HepG2 (cell line): ENCODE data around the gene ZC2HC1B. TPM values are rescaled to one million over a fixed set of nuclear protein-coding genes. Genes with fewer than 3 reads are reported as not detected.

ENCODE experiments used
- ATAC-seq: fragments of 200-7000 bp; cut with Tn5 transposase; 3 replicates; pipeline ENCODE4 v1.9.1; 2020; ENCODE audit warnings: mild to moderate bottlenecking, moderate library complexity
- BruUV-seq: library from RNA; stranded (reverse); fragments of 400-500 nt; replicated peaks from 2 replicates; lab custom pipeline; 2021; lab: Mats Ljungman, UMichigan
- CTCF ChIA-PET: fragments of 300-600 bp; formaldehyde crosslinking; extraction: SDS; loops from one replicate; lab custom pipeline; 2021; ENCODE audit warnings: low total read pairs, inconsistent platforms, low intra/inter-chr PET ratio; lab: Yijun Ruan, JAX
- POLR2A ChIA-PET: fragments of 350-600 bp; sonication (Branson Sonifier 250); formaldehyde crosslinking; loops from one replicate; lab custom pipeline; 2020; ENCODE audit warnings: antibody characterized with exemption, inconsistent platforms; lab: Yijun Ruan, JAX
- DNase-seq: peaks from one replicate; pipeline ENCODE4 v3.0.0-alpha.2; 2015; ENCODE audit warnings: low spot score
- FAIRE-seq: peaks from 3 replicates; lab custom pipeline; 2011; peaks lifted over from hg19 to GRCh38; lab: Jason Lieb, UNC
- H2AFZ ChIP-seq: one replicate; pipeline ENCODE4 v1.6.1; 2011; ENCODE audit warnings: low read length, inconsistent platforms
- H3K27ac ChIP-seq: fragments of 300-600 bp; 3 replicates; pipeline ENCODE4 v1.8.0; 2011; ENCODE audit warnings: mixed run types, mild to moderate bottlenecking, mixed read lengths, low read length, inconsistent platforms; ENCODE audit not compliant: insufficient read depth; ENCODE audit errors: extremely low read length
- H3K27me3 ChIP-seq, 2 experiments: fragments of 200-600 bp in 1 of 2; 2 replicates in 1 of 2; 3 replicates in 1 of 2; pipeline versions ENCODE4 v1.6.0 to v1.8.0; 2011; ENCODE audit warnings: low read length in 2 of 2, mild to moderate bottlenecking in 2 of 2, moderate library complexity in 2 of 2, inconsistent platforms in 1 of 2; ENCODE audit not compliant: insufficient read depth in 2 of 2, control insufficient read depth in 1 of 2
- H3K36me3 ChIP-seq, 2 experiments: fragments of 200-600 bp in 1 of 2; replicated peaks in 1 of 2; 2 replicates in 1 of 2; 3 replicates in 1 of 2; pipeline versions ENCODE4 v1.5.1 to v1.8.0; 2011; ENCODE audit warnings: low read length in 2 of 2, inconsistent platforms in 1 of 2; ENCODE audit not compliant: insufficient read depth in 2 of 2, control insufficient read depth in 1 of 2
- H3K4me1 ChIP-seq: 2 replicates; pipeline ENCODE4 v1.5.1; 2012; ENCODE audit warnings: low read length, inconsistent platforms; ENCODE audit not compliant: insufficient read depth
- H3K4me2 ChIP-seq: 2 replicates; pipeline ENCODE4 v1.6.0; 2011; ENCODE audit warnings: low read depth, low read length, inconsistent platforms
- H3K4me3 ChIP-seq, 3 experiments: fragments of 200-600 bp in 1 of 3; sonication (generic), shearing (Covaris generic) in 1 of 3; replicated peaks in 1 of 3; 2 replicates each; pipeline ENCODE4 v1.5.1; 2011 to 2016; ENCODE audit warnings: low read length in 3 of 3, inconsistent platforms in 2 of 3, low read depth in 2 of 3, mild to moderate bottlenecking in 2 of 3, control low read depth in 1 of 3, mixed read lengths in 1 of 3; ENCODE audit not compliant: insufficient read depth in 1 of 3
- H3K79me2 ChIP-seq: one replicate; pipeline ENCODE4 v1.6.1; 2011; ENCODE audit warnings: low read length, inconsistent platforms; ENCODE audit not compliant: insufficient read depth
- H3K9ac ChIP-seq: 2 replicates; pipeline ENCODE4 v1.6.0; 2011; ENCODE audit warnings: mild to moderate bottlenecking, low read depth, low read length, inconsistent platforms; ENCODE audit not compliant: insufficient read depth
- H3K9me3 ChIP-seq: 2 replicates; pipeline ENCODE4 v1.5.1; 2012; ENCODE audit warnings: mild to moderate bottlenecking, low read length
- H4K20me1 ChIP-seq: 2 replicates; pipeline ENCODE4 v1.6.0; 2011; ENCODE audit warnings: inconsistent platforms, mild to moderate bottlenecking, low read length, moderate library complexity; ENCODE audit not compliant: insufficient read depth
- ASH2L ChIP-seq: fragments of 300-600, 200-600 bp; sonication (generic); IDR thresholded peaks from 2 replicates; pipeline ENCODE4 v1.7.0; 2017; ENCODE audit warnings: low read depth, mild to moderate bottlenecking, moderate library complexity, mixed read lengths, low read length; ENCODE audit not compliant: insufficient read length
- GATA4 ChIP-seq: sonication (generic); IDR thresholded peaks from 2 replicates; pipeline ENCODE4 v1.6.1; 2016; ENCODE audit warnings: antibody characterized with exemption, low read depth, borderline replicate concordance
- KLF16 ChIP-seq, 2 experiments: sonication (generic) in 1 of 2; formaldehyde crosslinking in 1 of 2; IDR thresholded peaks; 2 replicates each; pipeline versions ENCODE4 v1.6.1 to v1.8.0; 2016 to 2023; ENCODE audit warnings: missing genetic modification reagents in 2 of 2, missing compliant biosample characterization in 1 of 2
- NFYB ChIP-seq: sonication (generic); formaldehyde crosslinking; IDR thresholded peaks from 2 replicates; pipeline ENCODE4 v1.4.0; 2020; ENCODE audit warnings: missing genetic modification reagents
- U2AF2 ChIP-seq: fragments of 200-400 bp; formaldehyde crosslinking; IDR thresholded peaks from 2 replicates; pipeline ENCODE4 v1.6.1; 2017; ENCODE audit warnings: low read depth, mild to moderate bottlenecking, low read length
- ZBTB10 ChIP-seq: sonication (generic); formaldehyde crosslinking; IDR thresholded peaks from 2 replicates; pipeline ENCODE4 v1.4.0; 2020; ENCODE audit warnings: missing genetic modification reagents, borderline replicate concordance
- ZBTB3 ChIP-seq: sonication (generic); formaldehyde crosslinking; IDR thresholded peaks from 2 replicates; pipeline ENCODE4 v1.4.0; 2020; ENCODE audit warnings: low read depth, mild to moderate bottlenecking, moderate library complexity, missing genetic modification reagents, borderline replicate concordance
- ZBTB7B ChIP-seq: sonication (generic); formaldehyde crosslinking; IDR thresholded peaks from 2 replicates; pipeline ENCODE4 v1.4.0; 2020; ENCODE audit warnings: missing genetic modification reagents
- ZKSCAN5 ChIP-seq: sonication (generic); formaldehyde crosslinking; IDR thresholded peaks from 2 replicates; pipeline ENCODE4 v1.5.1; 2020; ENCODE audit warnings: mild to moderate bottlenecking, missing genetic modification reagents
- ZNF296 ChIP-seq: sonication (generic); formaldehyde crosslinking; conservative IDR thresholded peaks from 2 replicates; pipeline ENCODE4 v1.5.0; 2020; ENCODE audit warnings: mild to moderate bottlenecking, missing genetic modification reagents
- ZNF335 ChIP-seq: sonication (generic); formaldehyde crosslinking; IDR thresholded peaks from 2 replicates; pipeline ENCODE4 v1.4.0; 2020; ENCODE audit warnings: missing genetic modification reagents
- ZNF546 ChIP-seq: sonication (generic); formaldehyde crosslinking; conservative IDR thresholded peaks from 2 replicates; pipeline ENCODE4 v1.8.1; 2023; ENCODE audit warnings: mild to moderate bottlenecking, missing genetic modification reagents
- ZNF768 ChIP-seq: sonication (generic); formaldehyde crosslinking; IDR thresholded peaks from 2 replicates; pipeline ENCODE4 v1.4.0; 2020; ENCODE audit warnings: missing genetic modification reagents
- ZNF878 ChIP-seq: sonication (generic); formaldehyde crosslinking; IDR thresholded peaks from 2 replicates; pipeline ENCODE4 v1.8.1; 2023; ENCODE audit warnings: mild to moderate bottlenecking, missing genetic modification reagents, moderate library complexity
- ZSCAN9 ChIP-seq: IDR thresholded peaks from 2 replicates; pipeline ENCODE4 v1.6.1; 2016; ENCODE audit warnings: borderline replicate concordance
- WGBS: methylation state at CpG from one replicate; pipeline ENCODE4 v1.1.6; 2017; ENCODE audit warnings: low lambda C conversion rate; 5-methylcytosine and 5-hydroxymethylcytosine counted together
- in situ Hi-C: cut with HindIII; loops from 2 replicates; pipeline ENCODE4 v1.10.0; 2017; ENCODE audit warnings: low pct_unique_long_range_greater_than_20kb; ENCODE audit not compliant: extremely low pct_ligation_motif_present
- intact Hi-C: fragments of 100-400 bp; cut with micrococcal nuclease; formaldehyde crosslinking; loops from one replicate; pipeline ENCODE4 v1.10.0; 2022; ENCODE audit not compliant: unreplicated experiment
- polyA plus RNA-seq, 8 experiments: library from polyadenylated mRNA; depleted of rRNA in 3 of 8; stranded (reverse) in 7 of 8; unstranded in 1 of 8; fragments of >200 nt; fragmentation: Illumina TruSeq in 4 of 8; extraction: Trizol in 4 of 8; gene quantifications; 2 replicates each; pipeline versions ENCODE4 v1.2.1 to v1.2.3, GENCODE V29; 2011 to 2016; ENCODE audit warnings: low read depth in 4 of 8, missing spikeins in 1 of 8, mixed read lengths in 1 of 8; ENCODE audit not compliant: insufficient read depth in 1 of 8
- total RNA-seq, 5 experiments: library from RNA; depleted of rRNA; stranded (reverse); fragments of >200 nt; fragmentation: Illumina TruSeq; extraction: Trizol; gene quantifications; 2 replicates each; pipeline ENCODE4 v1.2.3, GENCODE V29; 2016; ENCODE audit warnings: low read depth in 1 of 5

The ZC2HC1B gene
- total and polyA plus RNA-seq, 2 of the 13 experiments (the other 11 are each of a cell fraction or from before 2014, with no cell fraction given), result not detected

GRCh38 chr6:143859891-143860660 lies 4.2 kb upstream of the ZC2HC1B start (continued):
- TF ChIP-seq U2AF2, result no peak

GRCh38 chr6:143863771-143864170 lies 503 bp upstream of the ZC2HC1B start:
- intact Hi-C loops, result no loop called here
- ATAC-seq (no peak), DNase-seq (no peak), FAIRE-seq (no peak)
- H3K4me2 ChIP-seq, result no peak overlapping the region
- 97% methylated on average over 2 of the region's 2 CpGs for WGBS
- no peak overlapping the region for H3K9ac ChIP-seq
- H3K9me3 ChIP-seq, result no peaks in the 10 kb centered on the region
- H3K79me2 ChIP-seq, result no peaks in the 10 kb centered on the region
- CTCF ChIA-PET, result no interaction called here
- peaks cover 3 to 50% of the 10 kb centered on the region in 2 experiments for H3K36me3 ChIP-seq
- H3K27me3 ChIP-seq, result no peaks in the 10 kb centered on the region
- H4K20me1 ChIP-seq, result no peaks in the 10 kb centered on the region
- BruUV-seq, result no TSS peak
- no peaks in the 10 kb centered on the region for H3K4me1 ChIP-seq
- POLR2A ChIA-PET, result no interaction called here
- H3K27ac ChIP-seq, result no peak overlapping the region
- H2AFZ ChIP-seq, result no peak overlapping the region
- in situ Hi-C loops, result no loop called here
- TF ChIP-seq ZBTB3, result no peak
- no peak for TF ChIP-seq ZNF296
- TF ChIP-seq ZSCAN9 (CRISPR knock-in tag), result no peak
- TF ChIP-seq ZBTB10 (CRISPR knock-in tag), result no peak
- no peak for TF ChIP-seq KLF16 (CRISPR knock-in tag; IDR thresholded peaks at IDR 0.05)
- no peak for TF ChIP-seq ZNF768 (CRISPR knock-in tag)
- TF ChIP-seq GATA4, result no peak
- TF ChIP-seq ZNF335 (CRISPR knock-in tag), result no peak
- TF ChIP-seq ASH2L, result no peak
- no peak for TF ChIP-seq ZNF546 (CRISPR knock-in tag)
- TF ChIP-seq ZBTB7B, result no peak
- TF ChIP-seq ZNF878 (CRISPR knock-in tag), result no peak
- no peak for TF ChIP-seq ZKSCAN5 (CRISPR knock-in tag)
- no peak for TF ChIP-seq NFYB (CRISPR knock-in tag)
- H3K4me3 ChIP-seq, result no peak overlapping the region
